Peyer's patch (tissue), 4 donors: ENCODE results near the gene GLRX5. TPM values are rescaled to one million over a fixed set of nuclear protein-coding genes. Genes with fewer than 3 reads are reported as not detected.
"Not testable (repeated sequence)": the region's sequence is repeated elsewhere in the genome, so short reads cannot be mapped to it uniquely, and the experiment has no call there.

Experiments used
- DNase-seq, 3 donors: peaks; one replicate each; pipeline ENCODE4 v3.0.0-alpha.2; 2017 to 2019
- H3K27ac ChIP-seq, 4 donors: fragments of 200-600 bp; sonication (generic); one replicate each; pipeline ENCODE4 v1.5.1; 2016 to 2019
- H3K27me3 ChIP-seq, 2 donors: fragments of 200-600 bp; sonication (generic); one replicate each; pipeline ENCODE4 v1.5.1; 2019
- H3K36me3 ChIP-seq, 3 donors: fragments of 200-600 bp; sonication (generic); one replicate each; pipeline ENCODE4 v1.5.1; 2016 to 2019
- H3K4me1 ChIP-seq, 4 donors: fragments of 200-600 bp; sonication (generic); one replicate each; pipeline ENCODE4 v1.5.1; 2016 to 2019
- H3K4me3 ChIP-seq, 4 donors: fragments of 200-600 bp; sonication (generic); 1 replicate in 3 of 4; 2 replicates in 1 of 4; pipeline ENCODE4 v1.5.1; 2016 to 2019; ENCODE audit warnings: mild to moderate bottlenecking in 1 of 4
- H3K9me3 ChIP-seq, 4 donors: fragments of 200-600 bp; sonication (generic); one replicate each; pipeline ENCODE4 v1.5.1; 2016 to 2019; ENCODE audit warnings: mild to moderate bottlenecking in 1 of 4
- POLR2A ChIP-seq, 2 donors: fragments of 450-650 bp; IDR thresholded peaks; one replicate each; pipeline ENCODE4 v1.5.1; 2017; ENCODE audit warnings: antibody characterized with exemption in 2 of 2, mild to moderate bottlenecking in 2 of 2, moderate library complexity in 2 of 2
- total RNA-seq, 4 donors: library from RNA; depleted of rRNA; stranded (reverse); fragments of >200 nt; gene quantifications; one replicate each; pipeline ENCODE4 v1.1.0, GENCODE V29; 2016
- TF ChIP-seq, protein P1 (sequence below), 6 experiments: fragments of 450-650 bp in 4 of 6; fragments of 200-600 bp in 2 of 6; sonication (generic) in 1 of 6; IDR thresholded peaks; one replicate each; pipeline ENCODE4 v1.5.1; 2017 to 2019; ENCODE audit warnings: antibody characterized with exemption in 6 of 6, mild to moderate bottlenecking in 3 of 6, moderate library complexity in 1 of 6

The GLRX5 gene
- total RNA-seq, 4 donors from 2014 or later: 24.8 to 42.7 (median 29.5) TPM

GRCh38 chr14:95509495-95509894 is 25.4 kb upstream of the GLRX5 start:
- no peaks in the 10 kb centered on the region for H3K9me3 ChIP-seq
- TF ChIP-seq, protein P1, sequence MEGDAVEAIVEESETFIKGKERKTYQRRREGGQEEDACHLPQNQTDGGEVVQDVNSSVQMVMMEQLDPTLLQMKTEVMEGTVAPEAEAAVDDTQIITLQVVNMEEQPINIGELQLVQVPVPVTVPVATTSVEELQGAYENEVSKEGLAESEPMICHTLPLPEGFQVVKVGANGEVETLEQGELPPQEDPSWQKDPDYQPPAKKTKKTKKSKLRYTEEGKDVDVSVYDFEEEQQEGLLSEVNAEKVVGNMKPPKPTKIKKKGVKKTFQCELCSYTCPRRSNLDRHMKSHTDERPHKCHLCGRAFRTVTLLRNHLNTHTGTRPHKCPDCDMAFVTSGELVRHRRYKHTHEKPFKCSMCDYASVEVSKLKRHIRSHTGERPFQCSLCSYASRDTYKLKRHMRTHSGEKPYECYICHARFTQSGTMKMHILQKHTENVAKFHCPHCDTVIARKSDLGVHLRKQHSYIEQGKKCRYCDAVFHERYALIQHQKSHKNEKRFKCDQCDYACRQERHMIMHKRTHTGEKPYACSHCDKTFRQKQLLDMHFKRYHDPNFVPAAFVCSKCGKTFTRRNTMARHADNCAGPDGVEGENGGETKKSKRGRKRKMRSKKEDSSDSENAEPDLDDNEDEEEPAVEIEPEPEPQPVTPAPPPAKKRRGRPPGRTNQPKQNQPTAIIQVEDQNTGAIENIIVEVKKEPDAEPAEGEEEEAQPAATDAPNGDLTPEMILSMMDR (IDR thresholded peaks at IDR 0.05): no peak
- no peak for TF ChIP-seq POLR2A (IDR thresholded peaks at IDR 0.05)
- no peaks in the 10 kb centered on the region for H3K36me3 ChIP-seq
- peak in 1 of 3 donors; percentile 27 for DNase-seq
- no peaks in the 10 kb centered on the region for H3K27me3 ChIP-seq
- no peak overlapping the region for H3K4me3 ChIP-seq
- H3K4me1 ChIP-seq: peaks cover 0 to 17% (median 5%) of the 10 kb centered on the region in 4 donors
- H3K27ac ChIP-seq: no peak overlapping the region

DNA sequence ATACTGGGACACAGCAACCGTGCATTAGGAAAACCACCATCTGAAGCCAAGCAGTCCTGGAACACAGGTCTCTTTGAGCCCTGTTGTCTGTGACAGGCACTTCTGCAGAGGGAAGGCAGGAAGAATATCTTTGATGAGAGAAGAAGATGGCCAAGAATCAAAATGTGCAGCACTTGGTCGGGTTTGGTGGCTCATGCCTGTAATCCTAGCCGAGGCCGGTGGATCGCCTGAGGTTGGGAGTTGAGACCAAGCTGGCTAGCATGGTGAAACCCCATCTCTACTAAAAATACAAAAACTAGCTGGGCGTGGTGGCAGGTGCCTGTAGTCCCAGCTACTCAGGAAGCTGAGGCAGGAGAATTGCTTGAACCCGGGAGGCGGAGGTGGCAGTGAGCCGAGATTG is 24.5 kb upstream of the GLRX5 start:
- not testable (repeated sequence) for H3K4me3 ChIP-seq, H3K27me3 ChIP-seq, H3K9me3 ChIP-seq, H3K27ac ChIP-seq, H3K36me3 ChIP-seq
- peaks cover 0 to 26% (median 13%) of the 10 kb centered on the region in 4 donors for H3K4me1 ChIP-seq
- peak in 1 of 3 donors; percentile 35 for DNase-seq

DNA sequence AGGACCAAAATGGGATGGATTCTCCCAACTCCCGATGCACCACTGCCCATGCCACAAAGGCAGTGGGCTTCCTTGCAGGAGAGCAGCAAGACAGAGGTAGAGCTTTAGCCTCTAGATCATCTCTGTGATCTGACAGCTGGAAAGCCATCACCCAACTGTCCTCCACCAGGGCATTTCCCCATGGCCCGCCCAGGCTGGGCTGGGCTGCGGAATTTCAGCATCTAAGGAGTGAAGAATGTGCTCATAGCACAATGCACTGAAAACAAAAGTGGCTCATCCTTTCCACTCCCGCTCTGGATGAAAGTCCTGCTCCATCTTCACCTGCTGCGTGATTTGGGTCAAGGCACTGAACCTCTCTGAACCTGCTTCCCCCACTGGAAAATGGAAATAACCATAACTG is 24.0 kb upstream of the GLRX5 start:
- peak in 1 of 3 donors; percentile 33 for DNase-seq
- H3K27me3 ChIP-seq: no peaks in the 10 kb centered on the region
- H3K36me3 ChIP-seq: no peaks in the 10 kb centered on the region
- H3K4me3 ChIP-seq: no peak overlapping the region
- TF ChIP-seq, protein P1 (IDR thresholded peaks at IDR 0.05): no peak
- TF ChIP-seq POLR2A (IDR thresholded peaks at IDR 0.05): no peak
- H3K4me1 ChIP-seq: peaks cover 0 to 30% (median 17%) of the 10 kb centered on the region in 4 donors
- H3K27ac ChIP-seq: no peak overlapping the region
- H3K9me3 ChIP-seq: no peaks in the 10 kb centered on the region

DNA sequence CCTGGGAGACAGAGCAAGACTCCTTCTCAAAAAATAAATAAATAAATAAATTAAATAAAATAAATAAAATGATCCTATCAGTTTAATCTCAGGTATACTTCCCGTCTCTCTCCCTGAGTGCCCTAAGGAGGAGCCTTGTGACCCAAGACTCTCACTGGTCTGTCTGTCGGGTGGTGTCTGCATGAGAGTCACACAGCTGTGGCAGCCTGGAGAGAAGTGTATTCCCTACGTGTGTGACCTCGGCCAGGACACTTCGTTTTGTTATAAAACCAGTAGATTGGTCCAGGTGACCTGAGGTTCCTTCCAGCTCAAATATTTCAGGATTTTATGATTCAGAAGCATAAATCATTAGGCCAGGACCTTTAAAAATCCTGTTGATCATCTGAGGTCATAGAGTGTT is 23.2 kb upstream of the GLRX5 start:
- DNase-seq: peak in 1 of 3 donors; percentile 36
- Histone ChIP-seq H3K9me3 (no peaks in the 10 kb centered on the region), H3K27me3 (no peaks in the 10 kb centered on the region), H3K36me3 (no peaks in the 10 kb centered on the region), H3K4me1 (peaks cover 0 to 31% (median 20%) of the 10 kb centered on the region in 4 donors), H3K4me3 (no peak overlapping the region), H3K27ac (no peak overlapping the region)
- no peak for TF ChIP-seq POLR2A (IDR thresholded peaks at IDR 0.05)
- TF ChIP-seq, protein P1 (IDR thresholded peaks at IDR 0.05): no peak

- TF ChIP-seq, protein P1 (IDR thresholded peaks at IDR 0.05): no peak
- TF ChIP-seq POLR2A (IDR thresholded peaks at IDR 0.05): no peak
- Histone ChIP-seq H3K4me1 (peaks cover 11 to 35% (median 25%) of the 10 kb centered on the region in 4 donors), H3K27me3 (no peaks in the 10 kb centered on the region), H3K4me3 (no peak overlapping the region), H3K9me3 (no peaks in the 10 kb centered on the region), H3K36me3 (no peaks in the 10 kb centered on the region), H3K27ac (no peak overlapping the region)
- peak in 1 of 3 donors; percentile 18 for DNase-seq
Measured at GRCh38 chr14:95513291-95513690, 21.6 kb upstream of the GLRX5 start.

DNA sequence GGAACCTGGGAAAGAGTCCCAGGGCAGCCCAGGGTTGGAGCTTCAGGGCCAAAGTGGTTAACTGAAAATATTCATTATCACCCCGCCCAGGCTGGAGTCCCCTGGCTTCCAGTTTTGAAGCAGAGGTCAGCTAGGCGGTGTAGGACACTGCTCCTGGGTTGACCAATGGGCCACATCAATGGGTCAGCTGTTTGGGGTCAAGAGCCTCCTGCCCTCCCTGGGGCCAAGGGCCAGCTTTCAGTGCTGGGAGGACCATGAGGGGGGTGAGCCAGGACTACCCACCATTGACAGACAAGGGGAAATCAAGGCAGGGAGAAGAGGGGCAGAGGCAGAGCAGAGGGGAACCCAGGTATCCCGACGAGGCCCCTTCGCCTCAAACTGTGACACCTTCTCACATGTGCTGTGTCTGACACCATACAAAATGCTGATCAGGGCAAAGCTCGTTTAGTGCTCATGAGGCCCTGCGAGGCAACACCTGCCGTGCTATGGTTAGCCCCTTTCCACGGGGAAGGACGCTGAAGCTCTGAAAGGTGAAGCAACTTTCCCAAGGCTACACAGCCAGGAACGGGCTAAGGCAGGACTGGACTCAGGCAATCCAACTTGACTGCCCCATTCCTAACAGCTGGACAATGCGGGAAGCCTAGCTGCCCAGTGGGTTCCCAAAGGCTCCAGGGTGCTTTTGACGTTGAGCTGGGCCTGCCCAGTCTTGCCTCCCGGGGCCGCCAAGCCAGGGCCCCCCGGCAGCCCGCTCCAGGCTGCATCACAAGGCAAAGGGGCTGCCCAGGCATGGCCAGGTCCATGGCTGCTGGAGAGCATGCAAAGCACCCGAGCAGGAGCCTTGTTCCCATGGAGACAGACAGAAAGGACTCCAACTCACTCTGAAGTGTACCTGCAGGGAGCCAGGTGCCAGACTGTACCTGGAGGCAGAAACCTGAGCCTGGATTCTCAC is 20.4 kb upstream of the GLRX5 start:
- peak overlapping the region in 3 of 4 donors; percentile 78 to 86 (median 80) for H3K4me3 ChIP-seq
- H3K36me3 ChIP-seq: no peaks in the 10 kb centered on the region
- H3K4me1 ChIP-seq: peaks cover 14 to 46% (median 31%) of the 10 kb centered on the region in 4 donors
- H3K9me3 ChIP-seq: no peaks in the 10 kb centered on the region
- DNase-seq: peak in 1 of 3 donors; percentile 42
- peak overlapping the region in 1 of 4 donors; percentile 93 for H3K27ac ChIP-seq
- H3K27me3 ChIP-seq: no peaks in the 10 kb centered on the region
- no peak for TF ChIP-seq POLR2A (IDR thresholded peaks at IDR 0.05)
- TF ChIP-seq, protein P1 (IDR thresholded peaks at IDR 0.05): no peak
